Nephron (organoid): ENCODE results near the gene TRIM71.
"Not testable (repeated sequence)": the region's sequence is repeated elsewhere in the genome, so short reads cannot be mapped to it uniquely, and the experiment has no call there.

Experiments
- H3K27ac Mint-ChIP-seq, 3 experiments: 2 replicates each; pipeline ENCODE4 v1.8.0; 2020; ENCODE audit warnings: mixed read lengths in 3 of 3, mild to moderate bottlenecking in 2 of 3, moderate library complexity in 1 of 3
- H3K27me3 Mint-ChIP-seq: 2 replicates; pipeline ENCODE4 v1.8.0; 2021; ENCODE audit warnings: low read depth, mild to moderate bottlenecking, moderate library complexity, mixed read lengths
- H3K36me3 Mint-ChIP-seq: 2 replicates; pipeline ENCODE4 v1.8.0; 2020; ENCODE audit warnings: low read depth, mixed read lengths
- H3K4me1 Mint-ChIP-seq: 2 replicates; pipeline ENCODE4 v1.8.0; 2020; ENCODE audit warnings: mixed read lengths
- H3K4me3 Mint-ChIP-seq, 3 experiments: 2 replicates each; pipeline ENCODE4 v1.8.0; 2020; ENCODE audit warnings: mild to moderate bottlenecking in 3 of 3, mixed read lengths in 3 of 3, moderate library complexity in 2 of 3
- H3K9me3 Mint-ChIP-seq: 2 replicates; pipeline ENCODE4 v1.8.0; 2020; ENCODE audit warnings: mixed read lengths
- CTCF ChIP-seq, 3 experiments: fragments of 200-600 bp; sonication (generic); IDR thresholded peaks; one replicate each; pipeline ENCODE4 v1.5.0; 2021; ENCODE audit warnings: antibody characterized with exemption in 3 of 3; ENCODE audit not compliant: unreplicated experiment in 3 of 3

Gene TRIM71

DNA sequence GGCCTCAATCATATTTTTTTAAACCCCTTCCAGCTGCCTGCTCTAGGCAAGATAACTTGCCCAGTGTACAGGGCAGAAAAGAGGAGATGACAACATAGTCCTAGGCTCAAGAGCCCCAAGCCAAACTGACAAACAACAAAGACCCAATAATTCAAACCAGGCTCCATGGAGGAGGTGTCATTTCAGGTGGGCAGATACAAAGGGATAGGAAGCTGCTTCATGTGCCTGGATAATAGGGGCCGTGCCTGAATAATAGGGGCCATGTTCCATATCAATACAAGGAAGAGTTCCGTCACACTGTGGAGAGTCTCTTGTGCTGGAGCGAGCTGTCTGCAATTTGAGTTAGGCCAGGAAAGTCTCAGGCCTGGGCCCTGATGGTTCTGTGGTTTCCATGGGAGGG is 35.4 kb upstream of the TRIM71 start:
- Mint-ChIP-seq H3K27ac (no peak overlapping the region), H3K36me3 (peaks cover 7% of the 10 kb centered on the region), H3K27me3 (peaks cover 35% of the 10 kb centered on the region), H3K4me3 (peak overlapping the region; percentile 64 to 92 (median 75)), H3K9me3 (no peaks in the 10 kb centered on the region), H3K4me1 (peaks cover 15% of the 10 kb centered on the region)
- no peak for TF ChIP-seq CTCF (IDR thresholded peaks at IDR 0.05; ENCODE audit: unreplicated experiment in 3 of 3)

DNA sequence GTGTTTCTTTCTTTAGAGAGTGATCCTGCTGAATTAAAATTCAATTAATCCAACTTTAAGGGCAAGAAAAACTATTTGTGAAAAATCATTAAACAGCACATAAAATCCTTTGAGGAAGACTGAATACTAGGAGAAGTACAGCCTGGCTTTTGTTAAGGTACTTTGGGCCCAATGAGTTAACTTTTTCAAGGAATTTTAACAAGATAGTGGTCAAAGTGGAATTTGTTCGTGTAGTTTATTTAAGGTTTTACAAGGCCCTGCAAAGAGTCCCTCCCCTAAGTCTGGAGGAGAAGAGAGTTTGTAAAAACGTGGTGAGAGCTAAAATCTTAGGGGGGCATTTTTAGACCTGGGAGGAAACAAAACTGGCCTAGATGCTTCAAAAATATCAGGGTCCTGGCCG is 26.0 kb upstream of the TRIM71 start:
- Mint-ChIP-seq H3K27me3 (peaks cover 21% of the 10 kb centered on the region), H3K27ac (no peak overlapping the region), H3K4me1 (no peaks in the 10 kb centered on the region), H3K4me3 (no peak overlapping the region), H3K36me3 (no peaks in the 10 kb centered on the region), H3K9me3 (no peaks in the 10 kb centered on the region)
- TF ChIP-seq CTCF (IDR thresholded peaks at IDR 0.05; ENCODE audit: unreplicated experiment in 3 of 3), result no peak

- Mint-ChIP-seq H3K27ac (peak overlapping the region in 1 of 3 experiments; percentile 19), H3K36me3 (no peaks in the 10 kb centered on the region), H3K9me3 (no peaks in the 10 kb centered on the region), H3K27me3 (peaks cover 21% of the 10 kb centered on the region), H3K4me3 (no peak overlapping the region), H3K4me1 (no peaks in the 10 kb centered on the region)
- TF ChIP-seq CTCF (IDR thresholded peaks at IDR 0.05; ENCODE audit: unreplicated experiment in 3 of 3), result no peak
Observed at GRCh38 chr3:32794487-32795308, 23.1 kb upstream of the TRIM71 start.

GRCh38 chr3:32796384-32796950 is 21.3 kb upstream of the TRIM71 start:
- H3K27ac Mint-ChIP-seq, H3K4me1 Mint-ChIP-seq, H3K4me3 Mint-ChIP-seq, H3K36me3 Mint-ChIP-seq, H3K9me3 Mint-ChIP-seq: not testable (repeated sequence)
- H3K27me3 Mint-ChIP-seq, result peaks cover 18% of the 10 kb centered on the region

- no peaks in the 10 kb centered on the region for H3K36me3 Mint-ChIP-seq
- H3K27ac Mint-ChIP-seq, result no peak overlapping the region
- H3K4me3 Mint-ChIP-seq, result no peak overlapping the region
- no peaks in the 10 kb centered on the region for H3K4me1 Mint-ChIP-seq
- H3K9me3 Mint-ChIP-seq, result no peaks in the 10 kb centered on the region
- no peak for TF ChIP-seq CTCF (IDR thresholded peaks at IDR 0.05; ENCODE audit: unreplicated experiment in 3 of 3)
- peaks cover 18% of the 10 kb centered on the region for H3K27me3 Mint-ChIP-seq
Observed at GRCh38 chr3:32797776-32798175, 20.0 kb upstream of the TRIM71 start.

DNA sequence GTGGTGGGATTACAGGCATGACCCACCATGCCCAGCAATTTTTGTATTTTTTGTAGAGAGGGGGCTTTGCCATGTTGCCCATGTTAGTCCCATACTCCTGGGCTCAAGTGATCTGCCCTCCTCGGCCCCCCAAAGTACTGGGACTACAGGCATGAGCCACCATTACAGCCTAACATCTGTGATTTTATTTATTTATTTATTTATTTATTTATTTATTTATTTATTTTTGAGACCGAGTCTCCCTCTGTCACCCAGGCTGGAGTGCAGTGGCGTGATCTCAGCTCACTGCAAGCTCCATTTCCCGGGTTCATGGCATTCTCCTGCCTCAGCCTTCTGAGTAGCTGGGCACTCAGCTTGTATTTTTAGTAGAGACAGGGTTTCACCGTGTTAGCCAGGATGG is 16.4 kb upstream of the TRIM71 start:
- not testable (repeated sequence) for H3K4me1 Mint-ChIP-seq, H3K9me3 Mint-ChIP-seq, H3K4me3 Mint-ChIP-seq, H3K36me3 Mint-ChIP-seq, H3K27ac Mint-ChIP-seq
- H3K27me3 Mint-ChIP-seq, result peaks cover 11% of the 10 kb centered on the region

- Mint-ChIP-seq H3K27ac (peak overlapping the region in 2 of 3 experiments; percentile 58 to 90), H3K9me3 (no peaks in the 10 kb centered on the region), H3K36me3 (no peaks in the 10 kb centered on the region), H3K4me1 (peaks cover 10% of the 10 kb centered on the region), H3K27me3 (peaks cover 46% of the 10 kb centered on the region), H3K4me3 (peak overlapping the region in 1 of 3 experiments; percentile 21)
- no peak for TF ChIP-seq CTCF (IDR thresholded peaks at IDR 0.05; ENCODE audit: unreplicated experiment in 3 of 3)
Observed at GRCh38 chr3:32813180-32813579, 4.6 kb upstream of the TRIM71 start.
